ENCODE data around the gene NOP10. TPM values are rescaled to one million over a fixed set of nuclear protein-coding genes. Genes with fewer than 3 reads are reported as not detected.
"Not testable (repeated sequence)": the region's sequence is repeated elsewhere in the genome, so short reads cannot be mapped to it uniquely, and the experiment has no call there.

Gene NOP10
- polyA plus RNA-seq, 1 donor (not counting 4 experiments of a cell fraction or from before 2014, with no cell fraction given) = 663 TPM

GRCh38 chr15:34376856-34377255 is 33.9 kb upstream of the NOP10 start:
- dilution Hi-C loops (cut with MboI; ENCODE audit: extremely low pct_ligation_motif_present, low sequenced_read_pairs) = no loop called here
- no peak overlapping the region for H3K4me2 ChIP-seq (ENCODE audit: control insufficient read depth, extremely low read depth, insufficient read depth, low read depth, low read length)
- no peak overlapping the region for H3K27ac ChIP-seq (ENCODE audit: control insufficient read depth, insufficient read depth, low read length)
- TF ChIP-seq CTCF (optimal IDR thresholded peaks at IDR 0.05 in 1 of 3, IDR thresholded peaks at IDR 0.05 in 1 of 3, conservative IDR thresholded peaks at IDR 0.05 in 1 of 3; ENCODE audit: extremely low read depth in 1 of 3, insufficient read depth in 2 of 3, low read length in 3 of 3) (no peak), EZH2 (IDR thresholded peaks at IDR 0.05; ENCODE audit: low read length) (no peak)
- no peak overlapping the region for H3K9ac ChIP-seq (ENCODE audit: control insufficient read depth, extremely low read depth, insufficient read depth, low read length)
- H4K20me1 ChIP-seq (ENCODE audit: control insufficient read depth, extremely low read depth, insufficient read depth, low read length) = no peaks in the 10 kb centered on the region
- H3K36me3 ChIP-seq (ENCODE audit: control insufficient read depth in 2 of 2, extremely low read depth in 1 of 2, insufficient read depth in 2 of 2, low read length in 2 of 2) = no peaks in the 10 kb centered on the region
- no peaks in the 10 kb centered on the region for H3K9me1 ChIP-seq (ENCODE audit: control insufficient read depth, extremely low read depth, insufficient read depth, low read length)
- FAIRE-seq = peak; percentile 32
- no peak overlapping the region for H3K4me3 ChIP-seq (ENCODE audit: control insufficient read depth in 2 of 3, extremely low read depth in 1 of 3, insufficient read depth in 2 of 3, low read depth in 1 of 3, low read length in 3 of 3)
- H3K4me1 ChIP-seq (ENCODE audit: control insufficient read depth, extremely low read depth, insufficient read depth, low read length) = no peaks in the 10 kb centered on the region
- no peaks in the 10 kb centered on the region for H3K9me3 ChIP-seq (ENCODE audit: control insufficient read depth, low read depth, low read length)
- H3K27me3 ChIP-seq (ENCODE audit: control insufficient read depth, extremely low read depth, insufficient read depth, low read length) = no peaks in the 10 kb centered on the region
- H3K79me2 ChIP-seq (ENCODE audit: control insufficient read depth, insufficient read depth, low read length) = no peaks in the 10 kb centered on the region
- H2AFZ ChIP-seq (ENCODE audit: control insufficient read depth, low read length) = no peak overlapping the region
- no peak for DNase-seq (ENCODE audit: low read depth, low spot score)

GRCh38 chr15:34375541-34375940 is 32.6 kb upstream of the NOP10 start:
- FAIRE-seq; H3K4me1 ChIP-seq (ENCODE audit: control insufficient read depth, extremely low read depth, insufficient read depth, low read length); H3K36me3 ChIP-seq (ENCODE audit: control insufficient read depth in 2 of 2, extremely low read depth in 1 of 2, insufficient read depth in 2 of 2, low read length in 2 of 2): not testable (repeated sequence)

GRCh38 chr15:34374816-34375215 is 31.9 kb upstream of the NOP10 start:
- H3K36me3 ChIP-seq (ENCODE audit: control insufficient read depth in 2 of 2, extremely low read depth in 1 of 2, insufficient read depth in 2 of 2, low read length in 2 of 2) = no peaks in the 10 kb centered on the region
- no peaks in the 10 kb centered on the region for H3K4me1 ChIP-seq (ENCODE audit: control insufficient read depth, extremely low read depth, insufficient read depth, low read length)
- H3K27me3 ChIP-seq (ENCODE audit: control insufficient read depth, extremely low read depth, insufficient read depth, low read length) = no peaks in the 10 kb centered on the region
- no peaks in the 10 kb centered on the region for H3K9me3 ChIP-seq (ENCODE audit: control insufficient read depth, low read depth, low read length)
- no peak for FAIRE-seq
- H4K20me1 ChIP-seq (ENCODE audit: control insufficient read depth, extremely low read depth, insufficient read depth, low read length) = no peaks in the 10 kb centered on the region
- no peak overlapping the region for H3K4me3 ChIP-seq (ENCODE audit: control insufficient read depth in 2 of 3, extremely low read depth in 1 of 3, insufficient read depth in 2 of 3, low read depth in 1 of 3, low read length in 3 of 3)
- H3K79me2 ChIP-seq (ENCODE audit: control insufficient read depth, insufficient read depth, low read length) = no peaks in the 10 kb centered on the region
- no peak overlapping the region for H3K4me2 ChIP-seq (ENCODE audit: control insufficient read depth, extremely low read depth, insufficient read depth, low read depth, low read length)
- H2AFZ ChIP-seq (ENCODE audit: control insufficient read depth, low read length) = no peak overlapping the region
- no peaks in the 10 kb centered on the region for H3K9me1 ChIP-seq (ENCODE audit: control insufficient read depth, extremely low read depth, insufficient read depth, low read length)
- dilution Hi-C loops (cut with MboI; ENCODE audit: extremely low pct_ligation_motif_present, low sequenced_read_pairs) = no loop called here
- DNase-seq (ENCODE audit: low read depth, low spot score) = no peak
- no peak overlapping the region for H3K27ac ChIP-seq (ENCODE audit: control insufficient read depth, insufficient read depth, low read length)
- H3K9ac ChIP-seq (ENCODE audit: control insufficient read depth, extremely low read depth, insufficient read depth, low read length) = no peak overlapping the region
- no peak for TF ChIP-seq EZH2 (IDR thresholded peaks at IDR 0.05; ENCODE audit: low read length)
- no peak for TF ChIP-seq CTCF (optimal IDR thresholded peaks at IDR 0.05 in 1 of 3, IDR thresholded peaks at IDR 0.05 in 1 of 3, conservative IDR thresholded peaks at IDR 0.05 in 1 of 3; ENCODE audit: extremely low read depth in 1 of 3, insufficient read depth in 2 of 3, low read length in 3 of 3)

More at GRCh38 chr15:34375541-34375940, 32.6 kb upstream of the NOP10 start:
- H4K20me1 ChIP-seq (ENCODE audit: control insufficient read depth, extremely low read depth, insufficient read depth, low read length); H3K4me2 ChIP-seq (ENCODE audit: control insufficient read depth, extremely low read depth, insufficient read depth, low read depth, low read length); dilution Hi-C loops (cut with MboI; ENCODE audit: extremely low pct_ligation_motif_present, low sequenced_read_pairs); H3K9me3 ChIP-seq (ENCODE audit: control insufficient read depth, low read depth, low read length); H3K4me3 ChIP-seq (ENCODE audit: control insufficient read depth in 2 of 3, extremely low read depth in 1 of 3, insufficient read depth in 2 of 3, low read depth in 1 of 3, low read length in 3 of 3); H3K27me3 ChIP-seq (ENCODE audit: control insufficient read depth, extremely low read depth, insufficient read depth, low read length); H3K9me1 ChIP-seq (ENCODE audit: control insufficient read depth, extremely low read depth, insufficient read depth, low read length); DNase-seq (ENCODE audit: low read depth, low spot score); H3K79me2 ChIP-seq (ENCODE audit: control insufficient read depth, insufficient read depth, low read length); H3K9ac ChIP-seq (ENCODE audit: control insufficient read depth, extremely low read depth, insufficient read depth, low read length); H2AFZ ChIP-seq (ENCODE audit: control insufficient read depth, low read length); H3K27ac ChIP-seq (ENCODE audit: control insufficient read depth, insufficient read depth, low read length): not testable (repeated sequence)

All from keratinocyte (primary cell).